Esophagus muscularis mucosa (tissue), 4 donors: ENCODE measurements around the gene FOXRED1. TPM values are rescaled to one million over a fixed set of nuclear protein-coding genes. Genes with fewer than 3 reads are reported as not detected.
A peak's percentile ranks its signal among the peaks of the same experiment; 100 is the strongest.

Experiments used
- DNase-seq: peaks from one replicate; pipeline ENCODE4 v3.0.0-alpha.2; 2017; ENCODE audit errors: extremely low spot score
- H3K27ac ChIP-seq, 4 donors: fragments of 200-600 bp; sonication (generic); replicated peaks in 1 of 4; 1 replicate in 3 of 4; 2 replicates in 1 of 4; pipeline ENCODE4 v1.5.1; 2016 to 2019; ENCODE audit warnings: mild to moderate bottlenecking in 1 of 4
- H3K27me3 ChIP-seq, 4 donors: fragments of 200-600 bp; sonication (generic); one replicate each; pipeline versions ENCODE4 v1.5.1 to v1.6.0; 2016 to 2019
- H3K36me3 ChIP-seq, 4 donors: fragments of 200-600 bp; sonication (generic); one replicate each; pipeline ENCODE4 v1.5.1; 2016 to 2019
- H3K4me1 ChIP-seq, 4 donors: fragments of 200-600 bp; sonication (generic); one replicate each; pipeline ENCODE4 v1.5.1; 2016 to 2019
- H3K4me3 ChIP-seq, 4 donors: fragments of 200-600 bp; sonication (generic); 1 replicate in 2 of 4; 2 replicates in 2 of 4; pipeline ENCODE4 v1.5.1; 2016 to 2019; ENCODE audit warnings: mild to moderate bottlenecking in 4 of 4, moderate library complexity in 1 of 4
- H3K9me3 ChIP-seq, 4 donors: fragments of 200-600 bp; sonication (generic); 1 replicate in 3 of 4; 2 replicates in 1 of 4; pipeline ENCODE4 v1.5.1; 2016 to 2019
- EP300 ChIP-seq: sonication (generic); formaldehyde crosslinking; IDR thresholded peaks from one replicate; pipeline ENCODE4 v1.6.1; 2017; ENCODE audit warnings: antibody characterized with exemption
- POLR2A ChIP-seq: fragments of 450-650 bp; IDR thresholded peaks from one replicate; pipeline ENCODE4 v1.6.1; 2017; ENCODE audit warnings: antibody characterized with exemption, moderate library complexity, mild to moderate bottlenecking, low read depth
- POLR2AphosphoS5 ChIP-seq, 2 donors: sonication (generic); formaldehyde crosslinking; IDR thresholded peaks; one replicate each; pipeline ENCODE4 v1.6.1; 2017; ENCODE audit warnings: antibody characterized with exemption in 2 of 2
- WGBS: methylation state at CpG from one replicate; pipeline ENCODE4 v1.1.5; 2018; 5-methylcytosine and 5-hydroxymethylcytosine counted together
- intact Hi-C: fragments of 100-400 bp; cut with DNase I; formaldehyde crosslinking; loops from one replicate; pipeline ENCODE4 v1.15.1; 2023
- total RNA-seq, 4 donors: library from RNA; depleted of rRNA; stranded (reverse); fragments of >200 nt; gene quantifications; one replicate each; pipeline versions ENCODE4 v1.1.0 to v1.2.1, GENCODE V29; 2016
- TF ChIP-seq, protein P1 (sequence below), 3 experiments: fragments of 200-600 bp in 2 of 3; fragments of 450-650 bp in 1 of 3; sonication (generic) in 2 of 3; IDR thresholded peaks; one replicate each; pipeline ENCODE4 v1.5.1; 2017 to 2019; ENCODE audit warnings: antibody characterized with exemption in 3 of 3, mild to moderate bottlenecking in 2 of 3, moderate library complexity in 1 of 3

Gene FOXRED1
- total RNA-seq, 4 donors from 2014 or later, result 10.9 to 13.1 (median 12.2) TPM

DNA sequence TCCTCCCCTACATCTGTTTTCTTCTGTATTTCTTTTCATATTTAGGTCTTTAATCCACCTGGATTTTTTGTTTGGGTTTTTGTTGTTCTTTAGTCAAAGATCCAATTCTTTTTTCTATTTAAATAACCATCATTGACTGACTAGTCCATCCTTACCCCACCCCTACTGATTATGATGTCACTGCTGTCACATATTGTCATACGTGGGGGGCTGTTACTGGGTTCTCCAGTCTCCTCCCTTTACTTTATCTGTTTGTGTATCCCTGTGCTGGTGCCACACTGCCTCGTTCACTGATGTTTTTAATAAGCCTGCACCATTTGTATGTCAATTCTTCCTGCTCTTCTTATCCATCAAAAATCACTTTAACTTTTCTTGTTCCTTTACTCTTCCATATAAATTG lies 28.1 kb downstream of the FOXRED1 start:
- no peaks in the 10 kb centered on the region for H3K4me1 ChIP-seq
- 58% methylated on average over 2 of the region's 2 CpGs for WGBS
- no peaks in the 10 kb centered on the region for H3K9me3 ChIP-seq
- TF ChIP-seq, protein P1, sequence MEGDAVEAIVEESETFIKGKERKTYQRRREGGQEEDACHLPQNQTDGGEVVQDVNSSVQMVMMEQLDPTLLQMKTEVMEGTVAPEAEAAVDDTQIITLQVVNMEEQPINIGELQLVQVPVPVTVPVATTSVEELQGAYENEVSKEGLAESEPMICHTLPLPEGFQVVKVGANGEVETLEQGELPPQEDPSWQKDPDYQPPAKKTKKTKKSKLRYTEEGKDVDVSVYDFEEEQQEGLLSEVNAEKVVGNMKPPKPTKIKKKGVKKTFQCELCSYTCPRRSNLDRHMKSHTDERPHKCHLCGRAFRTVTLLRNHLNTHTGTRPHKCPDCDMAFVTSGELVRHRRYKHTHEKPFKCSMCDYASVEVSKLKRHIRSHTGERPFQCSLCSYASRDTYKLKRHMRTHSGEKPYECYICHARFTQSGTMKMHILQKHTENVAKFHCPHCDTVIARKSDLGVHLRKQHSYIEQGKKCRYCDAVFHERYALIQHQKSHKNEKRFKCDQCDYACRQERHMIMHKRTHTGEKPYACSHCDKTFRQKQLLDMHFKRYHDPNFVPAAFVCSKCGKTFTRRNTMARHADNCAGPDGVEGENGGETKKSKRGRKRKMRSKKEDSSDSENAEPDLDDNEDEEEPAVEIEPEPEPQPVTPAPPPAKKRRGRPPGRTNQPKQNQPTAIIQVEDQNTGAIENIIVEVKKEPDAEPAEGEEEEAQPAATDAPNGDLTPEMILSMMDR (IDR thresholded peaks at IDR 0.05), result no peak
- no peak for TF ChIP-seq POLR2A
- TF ChIP-seq POLR2AphosphoS5 (IDR thresholded peaks at IDR 0.05), result no peak
- TF ChIP-seq EP300, result no peak
- H3K27me3 ChIP-seq, result no peaks in the 10 kb centered on the region
- no peak overlapping the region for H3K4me3 ChIP-seq
- intact Hi-C loops, result no loop called here
- H3K27ac ChIP-seq, result no peak overlapping the region
- peaks cover 21 to 62% (median 41%) of the 10 kb centered on the region in 4 donors for H3K36me3 ChIP-seq
- no peak for DNase-seq

DNA sequence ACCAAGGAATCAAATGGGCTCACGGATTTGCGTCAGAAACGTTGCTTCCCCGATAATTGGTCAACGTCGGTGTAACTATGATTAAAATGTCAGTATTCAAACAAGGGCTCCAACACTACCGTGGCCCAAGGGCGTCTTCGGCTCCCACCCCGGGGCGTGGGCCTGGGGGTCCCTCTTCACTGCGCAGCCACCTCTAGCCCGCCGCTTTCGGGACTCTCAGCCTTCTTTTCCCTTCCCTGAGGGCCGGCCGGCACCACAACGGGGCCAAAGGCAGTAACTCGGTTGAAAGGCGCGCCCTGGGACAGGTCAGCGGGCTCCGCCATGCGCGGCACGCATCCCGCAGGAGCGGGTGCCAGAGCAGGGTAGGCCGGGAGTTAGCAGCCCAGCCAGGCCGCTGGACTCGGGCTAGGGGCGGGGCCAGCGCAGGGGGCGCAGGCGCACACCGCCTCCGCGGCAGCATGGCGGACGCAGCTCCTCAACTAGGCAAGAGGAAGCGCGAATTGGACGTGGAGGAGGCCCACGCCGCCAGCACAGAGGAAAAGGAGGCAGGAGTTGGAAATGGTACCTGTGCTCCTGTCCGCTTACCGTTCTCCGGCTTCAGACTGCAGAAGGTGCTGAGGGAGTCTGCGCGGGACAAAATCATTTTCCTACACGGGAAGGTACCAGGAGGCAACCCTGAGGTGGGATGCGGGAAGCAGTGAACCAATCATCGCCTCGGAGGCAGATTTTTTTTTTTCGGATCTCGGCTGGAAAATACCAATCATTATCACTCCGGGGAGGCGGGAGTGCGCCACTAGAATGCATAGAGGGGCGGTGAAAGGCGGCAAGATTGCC lies 34.9 kb downstream of the FOXRED1 start, which contains the start of gene DCPS:
Gene DCPS, plus strand, starts transcription at position 438 of the 834 bp plus-strand sequence. Its CDS starts 21 bp downstream, at position 459.
- peak; percentile 96 for DNase-seq
- WGBS, result 2% methylated on average over 32 of the region's 61 CpGs
- Histone ChIP-seq H3K27ac (peak within 1 kb of the TSS; percentile 85 to 92 (median 88)), H3K9me3 (no peaks in the 10 kb centered on the region), H3K36me3 (peaks cover 0 to 26% (median 16%) of the 10 kb centered on the region in 4 donors), H3K27me3 (no peaks in the 10 kb centered on the region), H3K4me3 (peak within 1 kb of the TSS; percentile 65 to 90 (median 68)), H3K4me1 (peaks cover 17 to 24% (median 21%) of the 10 kb centered on the region in 4 donors)
- intact Hi-C loops, result loop anchor here (1.0 kb wide), 1 partner anchor 13 kb away; no protein-coding TSS in a partner anchor
- TF ChIP-seq POLR2AphosphoS5 (IDR thresholded peaks at IDR 0.05) (peak; percentile 86 to 89), EP300 (no peak), POLR2A (peak; percentile 10)

DNA sequence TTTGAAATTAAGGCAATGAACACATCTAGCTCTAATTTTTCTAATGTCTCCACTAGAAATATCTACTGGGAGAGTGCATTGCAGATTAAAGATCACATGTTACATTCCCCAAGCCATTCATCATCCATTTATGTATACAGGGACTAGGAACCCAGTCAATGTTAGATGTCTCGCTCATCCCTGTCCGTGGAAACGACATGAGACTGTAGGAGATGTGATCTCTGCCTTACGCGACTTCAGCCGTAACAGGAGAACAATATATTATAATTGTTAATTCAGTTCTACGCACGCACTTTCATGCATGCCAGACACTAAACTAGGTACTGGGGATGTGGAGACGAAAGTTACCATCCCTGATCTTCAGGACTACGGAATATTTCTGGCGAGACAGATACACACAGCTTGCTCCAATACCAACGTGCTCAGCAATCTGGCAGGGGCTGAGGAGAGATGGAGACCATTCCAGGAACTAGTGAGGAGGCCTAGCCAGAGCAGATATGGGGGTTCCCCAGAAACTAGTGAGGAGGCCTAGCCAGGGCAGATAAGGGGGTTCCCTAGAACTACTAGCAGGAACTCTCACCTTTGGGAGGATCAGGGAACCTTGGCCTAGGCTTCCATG lies 35.6 kb downstream of the FOXRED1 start:
- H3K9me3 ChIP-seq, result no peaks in the 10 kb centered on the region
- 35% methylated on average over 12 of the region's 12 CpGs for WGBS
- TF ChIP-seq, protein P1 (IDR thresholded peaks at IDR 0.05), result no peak
- no peak for TF ChIP-seq EP300
- TF ChIP-seq POLR2AphosphoS5 (IDR thresholded peaks at IDR 0.05), result no peak
- TF ChIP-seq POLR2A, result no peak
- no peak for DNase-seq
- peaks cover 17 to 24% (median 21%) of the 10 kb centered on the region in 4 donors for H3K4me1 ChIP-seq
- peak overlapping the region; percentile 85 to 92 (median 88) for H3K27ac ChIP-seq
- peaks cover 0 to 31% (median 18%) of the 10 kb centered on the region in 4 donors for H3K36me3 ChIP-seq
- H3K4me3 ChIP-seq, result peak overlapping the region; percentile 65 to 90 (median 68)
- intact Hi-C loops, result no loop called here
- H3K27me3 ChIP-seq, result no peaks in the 10 kb centered on the region

- H3K27me3 ChIP-seq, result no peaks in the 10 kb centered on the region
- WGBS, result 94% methylated on average over 4 of the region's 4 CpGs
- peaks cover 0 to 36% (median 19%) of the 10 kb centered on the region in 4 donors for H3K36me3 ChIP-seq
- H3K4me1 ChIP-seq, result peaks cover 22 to 29% (median 28%) of the 10 kb centered on the region in 4 donors
- no peaks in the 10 kb centered on the region for H3K9me3 ChIP-seq
- no peak overlapping the region for H3K4me3 ChIP-seq
- DNase-seq, result no peak
- no peak for TF ChIP-seq POLR2A
- TF ChIP-seq POLR2AphosphoS5 (IDR thresholded peaks at IDR 0.05), result no peak
- TF ChIP-seq, protein P1 (IDR thresholded peaks at IDR 0.05), result no peak
- no peak for TF ChIP-seq EP300
- no peak overlapping the region for H3K27ac ChIP-seq
- intact Hi-C loops, result no loop called here
Measured at GRCh38 chr11:126305699-126306098, 36.7 kb downstream of the FOXRED1 start.

- TF ChIP-seq, protein P1 (IDR thresholded peaks at IDR 0.05), result peak; percentile 9 to 24 (median 10)
- no peak for TF ChIP-seq POLR2AphosphoS5 (IDR thresholded peaks at IDR 0.05)
- Histone ChIP-seq H3K27me3 (no peaks in the 10 kb centered on the region), H3K4me3 (no peak overlapping the region), H3K9me3 (no peaks in the 10 kb centered on the region), H3K4me1 (peaks cover 25 to 37% (median 34%) of the 10 kb centered on the region in 4 donors), H3K27ac (peak overlapping the region in 1 of 4 donors; percentile 5), H3K36me3 (peaks cover 0 to 36% (median 15%) of the 10 kb centered on the region in 4 donors)
- intact Hi-C loops, result no loop called here
- WGBS, result 29% methylated on average over 5 of the region's 5 CpGs
- no peak for DNase-seq
Measured at GRCh38 chr11:126307706-126308105, 38.8 kb downstream of the FOXRED1 start.
